Neural cell (in vitro differentiated cells): ENCODE results near the gene APOD. TPM values are rescaled to one million over a fixed set of nuclear protein-coding genes. Genes with fewer than 3 reads are reported as not detected.

Experiments
- H2AFZ ChIP-seq: fragments of 200-600, 300-800 bp; sonication (generic), shearing (Covaris generic); 2 replicates; pipeline ENCODE4 v1.6.0; 2014; ENCODE audit warnings: low read depth, mild to moderate bottlenecking, antibody characterized with exemption, low read length, moderate library complexity
- H3F3A ChIP-seq: fragments of 200-600 bp; shearing (Covaris generic); 2 replicates; pipeline ENCODE4 v1.6.1; 2016; ENCODE audit warnings: mild to moderate bottlenecking, moderate library complexity, mixed read lengths, antibody characterized with exemption, low read length; ENCODE audit not compliant: insufficient read depth, poor library complexity, severe bottlenecking
- H3K27ac ChIP-seq: fragments of 200-600, 300-800 bp; sonication (generic), shearing (Covaris generic); 2 replicates; pipeline ENCODE4 v1.5.1; 2014; ENCODE audit warnings: mild to moderate bottlenecking, low read length, moderate library complexity
- H3K27me3 ChIP-seq: fragments of 300-800, 200-600 bp; sonication (generic), shearing (Covaris generic); 2 replicates; pipeline ENCODE4 v1.6.0; 2014; ENCODE audit warnings: mild to moderate bottlenecking, low read depth, low read length, moderate library complexity; ENCODE audit not compliant: insufficient read depth
- H3K36me3 ChIP-seq: fragments of 300-800, 200-600 bp; sonication (generic), shearing (Covaris generic); 2 replicates; pipeline ENCODE4 v1.5.1; 2014; ENCODE audit warnings: mild to moderate bottlenecking, antibody characterized with exemption, low read length, moderate library complexity; ENCODE audit not compliant: insufficient read depth
- H3K4me2 ChIP-seq: fragments of 300-800, 200-600 bp; sonication (generic), shearing (Covaris generic); 2 replicates; pipeline ENCODE4 v1.6.0; 2014; ENCODE audit warnings: mild to moderate bottlenecking, low read length
- H3K4me3 ChIP-seq: fragments of 300-800, 200-600 bp; sonication (generic), shearing (Covaris generic); 2 replicates; pipeline ENCODE4 v1.5.1; 2014; ENCODE audit warnings: mild to moderate bottlenecking, low read length, moderate library complexity
- H3K79me2 ChIP-seq: fragments of 200-600 bp; shearing (Covaris generic); replicated peaks from 2 replicates; pipeline ENCODE4 v1.6.0; 2014; ENCODE audit warnings: mild to moderate bottlenecking, low read length, moderate library complexity; ENCODE audit not compliant: insufficient read depth
- H3K9ac ChIP-seq: fragments of 300-800, 200-600 bp; sonication (generic), shearing (Covaris generic); 2 replicates; pipeline ENCODE4 v1.6.1; 2016; ENCODE audit warnings: mild to moderate bottlenecking, low read length, mixed read lengths
- H3K9me2 ChIP-seq: fragments of 200-600 bp; shearing (Covaris generic); 2 replicates; pipeline ENCODE4 v1.6.1; 2016; ENCODE audit warnings: mild to moderate bottlenecking, low read length, mixed read lengths; ENCODE audit not compliant: insufficient read depth
- H3K9me3 ChIP-seq: fragments of 200-600, 300-800 bp; sonication (generic), shearing (Covaris generic); 2 replicates; pipeline ENCODE4 v1.6.1; 2016; ENCODE audit warnings: mild to moderate bottlenecking, mixed run types, low read length, moderate library complexity, mixed read lengths
- H4K20me1 ChIP-seq: fragments of 200-600 bp; shearing (Covaris generic); 2 replicates; pipeline ENCODE4 v1.6.1; 2016; ENCODE audit warnings: mild to moderate bottlenecking, mixed run types; ENCODE audit not compliant: insufficient read depth
- CTCF ChIP-seq: fragments of 450-650 bp; IDR thresholded peaks from 2 replicates; pipeline ENCODE4 v1.5.1; 2014; ENCODE audit warnings: antibody characterized with exemption, mild to moderate bottlenecking, moderate library complexity; ENCODE audit not compliant: poor library complexity, severe bottlenecking
- EP300 ChIP-seq: fragments of 450-650 bp; conservative IDR thresholded peaks from 2 replicates; pipeline ENCODE4 v1.6.1; 2014; ENCODE audit warnings: antibody characterized with exemption, mild to moderate bottlenecking, moderate library complexity; ENCODE audit not compliant: poor library complexity, severe bottlenecking
- EZH2 ChIP-seq: fragments of 200-600, 300-800 bp; shearing (Covaris generic), sonication (generic); IDR thresholded peaks from 2 replicates; pipeline ENCODE4 v1.6.1; 2014; ENCODE audit warnings: antibody characterized with exemption, low read length, borderline replicate concordance, mild to moderate bottlenecking; ENCODE audit not compliant: insufficient read depth, poor library complexity, severe bottlenecking
- RAD21 ChIP-seq: fragments of 450-650 bp; conservative IDR thresholded peaks from 2 replicates; pipeline ENCODE4 v1.6.1; 2014; ENCODE audit warnings: antibody characterized with exemption, mild to moderate bottlenecking, moderate library complexity
- REST ChIP-seq: IDR thresholded peaks from 2 replicates; pipeline ENCODE4 v1.6.1; 2012; ENCODE audit warnings: borderline replicate concordance
- SMC3 ChIP-seq: fragments of 450-650 bp; conservative IDR thresholded peaks from 2 replicates; pipeline ENCODE4 v1.6.1; 2014; ENCODE audit warnings: antibody characterized with exemption, mild to moderate bottlenecking, moderate library complexity; ENCODE audit not compliant: poor library complexity
- TAF1 ChIP-seq: IDR thresholded peaks from 2 replicates; pipeline ENCODE4 v1.6.1; 2012; ENCODE audit warnings: low read depth
- polyA plus RNA-seq: library from polyadenylated mRNA; depleted of rRNA; stranded (reverse); fragments of >200 nt; gene quantifications from 2 replicates; pipeline ENCODE4 v1.2.3, GENCODE V29; 2014

The APOD gene
- polyA plus RNA-seq, 1 donor from 2014 or later, result not detected

- Histone ChIP-seq H3K9ac (no peak overlapping the region), H3K27me3 (no peaks in the 10 kb centered on the region), H3K9me2 (no peaks in the 10 kb centered on the region), H3K36me3 (no peaks in the 10 kb centered on the region), H3K79me2 (peaks cover 34% of the 10 kb centered on the region), H3F3A (no peaks in the 10 kb centered on the region), H2AFZ (no peak overlapping the region), H3K4me2 (no peak overlapping the region), H4K20me1 (no peaks in the 10 kb centered on the region), H3K9me3 (no peaks in the 10 kb centered on the region), H3K27ac (no peak overlapping the region), H3K4me3 (no peak overlapping the region)
- TF ChIP-seq EP300 (no peak), SMC3 (no peak), RAD21 (no peak), EZH2 (no peak), REST (no peak), CTCF (no peak)
Measured at GRCh38 chr3:195532834-195533233, 50.9 kb downstream of the APOD start.

- no peaks in the 10 kb centered on the region for H3K36me3 ChIP-seq
- H2AFZ ChIP-seq, result no peak overlapping the region
- no peak overlapping the region for H3K4me3 ChIP-seq
- TF ChIP-seq REST (no peak), TAF1 (no peak), SMC3 (no peak)
- no peak overlapping the region for H3K4me2 ChIP-seq
- no peak overlapping the region for H3K9ac ChIP-seq
- no peaks in the 10 kb centered on the region for H3K27me3 ChIP-seq
- H4K20me1 ChIP-seq, result no peaks in the 10 kb centered on the region
- no peaks in the 10 kb centered on the region for H3K9me2 ChIP-seq
- peaks cover 34% of the 10 kb centered on the region for H3K79me2 ChIP-seq
- no peak overlapping the region for H3K27ac ChIP-seq
- no peaks in the 10 kb centered on the region for H3F3A ChIP-seq
- H3K9me3 ChIP-seq, result no peaks in the 10 kb centered on the region
Measured at GRCh38 chr3:195532345-195532744, 51.4 kb downstream of the APOD start.
